GM18519 (cell line): ENCODE measurements around the gene CDIPT.
"Not testable (repeated sequence)": the region's sequence is repeated elsewhere in the genome, so short reads cannot be mapped to it uniquely, and the experiment has no call there.

Experiments used
- ATAC-seq: cut with Tn5 transposase; IDR thresholded peaks from one replicate; pipeline ENCODE4 v1.9.1; 2021; ENCODE audit warnings: mild to moderate bottlenecking, moderate library complexity; ENCODE audit not compliant: unreplicated experiment, low FRiP score

CDIPT gene

DNA sequence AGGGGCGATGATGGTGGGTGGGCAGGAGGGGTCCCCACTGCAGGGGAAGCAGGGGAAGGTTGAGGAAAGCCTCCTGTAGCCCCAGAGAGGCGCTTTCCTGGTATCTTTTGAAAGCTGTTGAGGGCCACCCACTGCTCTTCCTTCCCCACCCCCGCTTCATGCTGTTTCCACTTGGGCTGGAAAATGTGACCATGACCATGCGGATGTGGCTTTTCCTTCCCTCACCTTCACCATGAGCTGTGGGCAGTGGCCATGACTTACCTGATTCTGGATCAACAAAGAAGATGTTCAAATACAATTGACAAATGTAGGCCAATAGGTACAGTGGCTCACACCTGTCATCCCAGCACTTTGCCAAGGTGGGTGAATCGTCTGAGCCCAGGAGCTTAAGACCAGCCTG, 28.9 kb downstream of the CDIPT start:
- ATAC-seq: no peak

DNA sequence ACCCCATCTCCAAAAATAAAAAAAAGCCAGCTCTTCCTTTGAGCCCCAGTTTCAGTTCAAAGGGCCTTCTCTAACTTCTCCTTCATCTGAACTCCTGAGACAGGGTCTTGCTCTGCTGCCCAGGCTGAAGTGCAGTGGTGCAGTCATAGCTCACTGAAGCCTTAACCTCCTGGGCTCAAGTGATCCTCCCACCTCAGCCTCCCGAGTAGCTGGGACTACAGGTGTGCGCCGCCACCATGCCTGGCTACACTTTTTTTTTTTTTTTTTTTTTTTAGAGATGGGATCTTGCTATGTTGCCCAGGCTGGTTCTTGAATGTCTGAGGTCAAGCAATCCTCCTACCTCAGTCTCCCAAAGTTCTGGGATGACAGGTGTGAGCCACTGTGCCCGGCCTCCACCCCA, 29.8 kb downstream of the CDIPT start:
- not testable (repeated sequence) for ATAC-seq

DNA sequence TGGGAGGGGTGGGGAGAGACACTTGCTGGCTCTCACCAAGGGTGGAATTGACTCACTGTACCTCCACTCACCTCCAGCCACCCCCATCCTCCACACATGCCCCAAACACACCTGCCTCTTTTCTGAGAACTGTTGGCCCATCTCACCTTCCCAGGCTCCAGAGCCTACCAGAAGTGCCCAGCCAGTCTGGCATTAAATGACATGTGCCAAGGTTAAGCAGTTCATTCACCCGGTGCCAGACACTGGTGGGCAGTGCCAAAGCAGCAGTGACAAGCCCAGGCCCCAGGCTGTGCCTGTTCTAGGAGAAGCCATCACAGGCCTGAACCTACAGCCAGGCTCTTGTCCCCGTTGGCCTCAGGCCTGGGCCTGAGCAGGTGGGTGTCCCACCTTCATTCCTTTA, 31.5 kb downstream of the CDIPT start:
- no peak for ATAC-seq

DNA sequence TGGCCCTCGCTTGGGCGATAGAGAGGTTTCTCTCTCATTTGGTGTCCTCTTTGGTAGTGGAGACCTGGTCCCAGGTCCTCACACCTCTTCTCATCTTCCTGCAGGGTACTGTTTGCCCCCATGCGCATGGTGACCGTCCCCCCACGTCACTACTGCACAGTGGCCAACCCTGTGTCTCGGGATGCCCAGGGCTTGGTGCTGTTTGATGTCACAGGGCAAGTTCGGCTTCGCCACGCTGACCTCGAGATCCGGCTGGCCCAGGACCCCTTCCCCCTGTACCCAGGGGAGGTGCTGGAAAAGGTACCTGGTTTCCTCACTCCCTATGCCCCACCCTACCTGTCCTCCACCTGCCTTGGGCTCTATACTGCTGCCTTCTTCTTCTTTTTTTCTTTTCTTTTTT, 32.3 kb downstream of the CDIPT start:
- no peak for ATAC-seq

DNA sequence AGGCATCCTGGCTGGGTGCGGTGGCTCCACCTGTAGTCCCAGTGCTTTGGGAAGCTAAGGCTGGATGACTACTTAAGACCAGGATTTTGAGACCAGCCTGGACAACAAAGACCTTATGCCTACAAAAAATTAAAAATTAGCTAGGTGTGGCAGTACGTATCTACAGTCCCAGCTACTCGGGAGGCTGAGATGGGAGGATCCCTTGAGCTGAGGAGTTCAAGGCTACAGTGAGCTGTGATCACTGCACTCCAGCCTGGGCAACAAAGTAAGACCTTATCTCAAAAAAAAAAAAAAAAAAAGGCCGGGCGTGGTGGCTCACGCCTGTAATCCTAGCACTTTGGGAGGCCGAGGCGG, 36.7 kb downstream of the CDIPT start:
- ATAC-seq: no peak

DNA sequence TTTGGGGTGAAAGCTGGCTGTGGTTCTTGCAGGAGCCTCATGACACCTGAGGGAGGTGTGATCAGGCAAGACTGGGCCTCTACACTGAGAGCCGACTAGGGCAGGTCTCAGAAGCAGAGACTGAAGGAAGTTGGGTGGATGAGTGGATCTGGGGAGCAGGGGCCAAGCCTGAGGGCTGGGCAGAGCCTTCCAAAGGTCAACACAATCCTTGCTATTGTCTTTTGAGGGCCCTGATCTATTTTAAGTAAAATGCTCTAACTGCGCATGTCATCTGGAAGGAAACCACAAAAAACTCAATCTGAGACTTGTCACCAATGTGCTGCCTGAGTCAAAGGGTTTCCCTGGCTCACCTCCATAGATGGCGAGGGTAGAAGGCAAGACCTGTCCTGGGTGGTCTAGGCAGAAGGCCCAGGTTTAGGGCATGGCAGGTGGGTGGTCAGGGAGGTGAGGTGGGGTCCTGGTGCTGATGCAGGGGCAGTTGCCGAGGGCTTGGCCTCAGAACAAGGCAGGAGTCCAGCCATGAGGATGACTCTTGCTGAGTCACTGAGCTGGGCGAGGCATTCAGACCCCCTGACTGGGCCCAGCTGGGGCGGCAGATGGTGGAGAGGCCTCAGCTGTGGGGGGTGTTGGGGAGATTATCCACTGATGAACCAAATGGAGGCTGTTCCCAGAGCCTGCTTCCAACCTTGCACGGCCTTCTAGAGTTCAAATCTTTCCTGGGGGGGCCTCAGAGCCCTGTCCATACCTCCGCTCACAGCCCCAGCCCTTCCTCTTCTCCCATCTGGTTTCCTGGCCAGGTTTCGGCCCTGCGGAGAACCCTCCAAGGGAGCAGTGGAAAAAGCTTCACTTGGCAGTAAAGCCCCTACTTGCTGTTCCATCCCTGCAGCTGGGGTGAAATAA, 37.6 kb downstream of the CDIPT start:
- ATAC-seq: no peak

DNA sequence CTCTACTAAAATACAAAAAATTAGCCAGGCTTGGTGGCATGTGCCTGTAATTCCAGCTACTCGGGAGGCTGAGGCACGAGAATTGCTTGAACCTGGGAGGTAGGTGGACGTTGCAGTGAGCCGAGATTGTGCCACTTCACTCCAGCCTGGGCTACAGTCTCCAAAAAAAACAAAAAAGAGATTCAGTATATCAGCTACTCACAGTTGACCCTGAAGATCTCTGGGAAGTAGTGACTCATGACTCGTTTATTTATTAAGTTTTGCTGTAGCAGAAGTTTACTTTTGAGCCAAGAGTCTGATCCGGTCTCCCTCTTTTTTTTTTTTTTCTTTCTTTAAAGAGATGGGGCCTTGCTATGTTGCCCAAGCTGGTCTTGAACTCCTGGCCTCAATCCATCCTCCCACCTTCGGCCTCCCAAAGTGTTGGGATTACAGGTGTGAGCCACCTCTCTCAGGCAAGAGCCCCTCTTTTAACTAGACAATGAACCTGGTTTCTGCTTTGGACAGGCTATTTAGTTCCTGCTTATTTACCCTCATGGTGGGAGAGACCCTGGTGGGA, 38.4 kb downstream of the CDIPT start:
- no peak for ATAC-seq

DNA sequence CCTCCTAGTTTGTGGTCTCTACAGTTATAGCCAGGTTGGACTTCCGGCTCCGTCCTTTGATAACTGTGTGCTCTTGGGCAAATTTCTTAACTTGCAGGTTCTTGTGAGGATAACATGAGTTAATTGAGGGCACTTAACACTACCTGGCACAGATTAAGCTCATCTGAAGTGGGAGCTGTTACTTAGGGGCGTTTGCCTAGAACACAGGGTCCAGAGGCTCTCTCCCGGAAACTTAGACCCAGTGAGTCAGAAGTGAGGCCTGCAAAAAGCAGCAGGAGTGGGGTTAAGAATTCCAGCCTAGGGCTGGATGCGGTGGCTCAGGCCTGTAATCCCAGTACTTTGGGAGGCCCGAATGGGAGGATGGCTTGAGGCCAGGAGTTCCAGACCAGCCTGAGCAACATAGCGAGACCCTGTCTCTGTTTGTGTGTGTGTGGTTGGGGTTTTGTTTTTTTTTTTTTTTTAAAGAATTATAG, 41.3 kb downstream of the CDIPT start:
- ATAC-seq: no peak

DNA sequence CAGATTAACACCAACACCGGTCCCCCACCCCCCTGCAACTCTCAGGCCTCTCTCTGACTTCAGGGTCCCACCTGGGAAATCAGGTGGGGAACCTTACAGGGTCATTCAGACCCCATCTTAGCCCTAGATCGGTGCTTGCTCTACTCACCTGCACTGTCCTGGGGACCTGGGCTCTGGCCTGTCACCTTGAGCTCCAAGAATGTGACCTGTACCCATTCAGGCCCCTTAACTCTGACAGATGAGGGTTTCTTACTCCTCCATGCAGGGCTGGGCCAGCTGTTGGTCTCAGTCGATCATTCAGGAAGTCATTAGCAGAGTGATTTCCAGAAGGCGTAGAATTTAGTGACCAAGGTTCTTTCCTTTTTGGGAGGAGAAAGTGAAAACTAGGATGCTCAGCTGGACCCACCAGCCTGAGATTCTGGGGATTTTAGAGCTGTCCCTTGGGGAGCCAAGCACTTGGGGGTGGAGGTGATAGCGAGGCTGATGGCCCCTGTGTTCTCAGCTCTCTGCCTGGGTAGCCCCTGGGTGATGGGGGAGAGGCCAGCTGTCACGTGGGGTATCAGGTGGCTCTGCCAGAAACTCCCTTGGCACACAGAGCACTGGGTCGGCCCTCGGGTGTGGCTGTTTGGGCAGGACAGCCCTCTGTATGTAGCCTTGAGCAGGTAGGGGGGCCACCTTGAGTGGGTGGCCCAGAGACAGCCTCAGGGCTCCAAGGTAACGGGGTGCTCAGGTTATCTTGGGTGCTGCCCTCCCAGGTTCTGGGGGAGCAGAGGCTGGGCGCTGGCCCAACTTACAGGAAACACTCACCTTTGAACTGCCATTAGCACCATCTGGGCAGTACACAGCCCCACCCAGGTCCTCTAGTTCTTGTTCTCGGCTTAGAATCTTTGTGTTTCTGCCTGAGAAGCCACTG, 42.0 kb downstream of the CDIPT start:
- ATAC-seq: no peak

DNA sequence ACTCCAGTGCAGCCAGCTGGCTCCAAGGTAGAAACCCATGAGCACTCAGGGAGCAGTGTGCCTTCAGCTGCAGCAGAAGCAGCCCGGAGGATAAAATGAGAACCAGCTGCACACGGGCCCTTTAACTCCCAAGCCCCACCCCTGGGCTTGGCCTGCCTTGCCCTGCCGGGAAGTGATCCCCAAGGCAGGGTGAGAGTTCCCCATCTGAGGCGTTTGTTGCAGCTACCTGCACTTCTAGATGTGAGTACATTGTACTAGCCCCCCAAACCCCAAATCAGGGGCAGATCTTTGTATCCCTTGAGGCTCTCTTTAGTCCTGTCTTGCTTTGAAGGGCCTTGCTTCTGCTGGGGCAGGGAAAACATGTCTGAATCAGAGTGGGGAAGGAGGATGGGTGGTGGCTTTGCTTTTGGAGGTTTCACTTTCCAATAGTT, 42.7 kb downstream of the CDIPT start, which contains the start of gene MVP:
TSS of gene MVP (plus strand) at position 192 of the 431 bp plus-strand sequence. CDS start 10,088 bp downstream, outside the sequence.
- ATAC-seq: no peak

DNA sequence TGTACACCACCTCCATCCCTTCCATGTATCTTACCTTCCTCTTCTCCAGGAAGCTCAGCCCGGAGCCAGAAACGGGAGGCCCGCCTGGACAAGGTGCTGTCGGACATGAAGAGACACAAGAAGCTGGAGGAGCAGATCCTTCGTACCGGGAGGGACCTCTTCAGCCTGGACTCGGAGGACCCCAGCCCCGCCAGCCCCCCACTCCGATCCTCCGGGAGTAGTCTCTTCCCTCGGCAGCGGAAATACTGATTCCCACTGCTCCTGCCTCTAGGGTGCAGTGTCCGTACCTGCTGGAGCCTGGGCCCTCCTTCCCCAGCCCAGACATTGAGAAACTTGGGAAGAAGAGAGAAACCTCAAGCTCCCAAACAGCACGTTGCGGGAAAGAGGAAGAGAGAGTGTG, 43.5 kb downstream of the CDIPT start:
- ATAC-seq: no peak

DNA sequence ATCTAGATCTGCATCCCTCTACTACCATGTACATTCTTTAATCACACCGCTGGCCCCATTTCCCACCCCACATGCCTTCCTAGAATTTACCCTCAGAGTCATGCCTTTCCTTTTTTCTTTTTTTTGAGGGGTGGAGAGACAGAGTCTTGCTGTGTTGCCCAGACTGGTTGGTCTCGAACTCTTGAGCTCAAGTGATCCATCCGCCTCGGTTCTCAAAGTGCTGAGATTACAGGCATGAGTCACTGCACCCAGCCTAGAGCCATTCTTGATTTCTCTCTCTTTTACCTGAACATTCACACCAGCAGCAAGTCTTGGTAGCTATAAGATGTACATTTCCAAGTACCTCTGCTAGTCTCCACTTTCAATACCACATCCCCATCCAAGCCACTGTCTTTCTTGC, 44.9 kb downstream of the CDIPT start:
- ATAC-seq: no peak

DNA sequence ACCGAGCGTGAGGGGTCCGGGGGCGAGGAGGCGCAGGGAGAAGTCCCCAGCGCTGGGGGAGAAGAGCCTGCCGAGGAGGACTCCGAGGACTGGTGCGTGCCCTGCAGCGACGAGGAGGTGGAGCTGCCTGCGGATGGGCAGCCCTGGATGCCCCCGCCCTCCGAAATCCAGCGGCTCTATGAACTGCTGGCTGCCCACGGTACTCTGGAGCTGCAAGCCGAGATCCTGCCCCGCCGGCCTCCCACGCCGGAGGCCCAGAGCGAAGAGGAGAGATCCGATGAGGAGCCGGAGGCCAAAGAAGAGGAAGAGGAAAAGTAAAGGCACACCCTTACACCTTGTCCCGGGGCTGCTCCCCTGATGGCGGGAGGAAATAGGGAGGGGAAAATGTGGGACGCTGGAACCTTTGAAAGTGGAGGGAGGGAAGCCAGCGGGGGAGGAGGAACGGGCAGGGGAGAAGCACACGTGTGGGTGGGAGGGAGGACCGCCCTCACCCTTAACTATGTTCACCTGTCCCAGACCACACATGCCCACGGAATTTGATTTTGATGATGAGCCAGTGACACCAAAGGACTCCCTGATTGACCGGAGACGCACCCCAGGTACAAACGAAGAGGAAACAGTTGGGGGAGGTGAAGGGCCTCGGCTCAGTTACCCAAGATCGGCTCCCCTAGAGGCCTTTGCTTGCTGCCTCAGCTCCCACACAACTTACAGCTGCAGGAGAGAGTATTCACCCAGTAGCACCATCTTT, 46.2 kb downstream of the CDIPT start:
- ATAC-seq: no peak

DNA sequence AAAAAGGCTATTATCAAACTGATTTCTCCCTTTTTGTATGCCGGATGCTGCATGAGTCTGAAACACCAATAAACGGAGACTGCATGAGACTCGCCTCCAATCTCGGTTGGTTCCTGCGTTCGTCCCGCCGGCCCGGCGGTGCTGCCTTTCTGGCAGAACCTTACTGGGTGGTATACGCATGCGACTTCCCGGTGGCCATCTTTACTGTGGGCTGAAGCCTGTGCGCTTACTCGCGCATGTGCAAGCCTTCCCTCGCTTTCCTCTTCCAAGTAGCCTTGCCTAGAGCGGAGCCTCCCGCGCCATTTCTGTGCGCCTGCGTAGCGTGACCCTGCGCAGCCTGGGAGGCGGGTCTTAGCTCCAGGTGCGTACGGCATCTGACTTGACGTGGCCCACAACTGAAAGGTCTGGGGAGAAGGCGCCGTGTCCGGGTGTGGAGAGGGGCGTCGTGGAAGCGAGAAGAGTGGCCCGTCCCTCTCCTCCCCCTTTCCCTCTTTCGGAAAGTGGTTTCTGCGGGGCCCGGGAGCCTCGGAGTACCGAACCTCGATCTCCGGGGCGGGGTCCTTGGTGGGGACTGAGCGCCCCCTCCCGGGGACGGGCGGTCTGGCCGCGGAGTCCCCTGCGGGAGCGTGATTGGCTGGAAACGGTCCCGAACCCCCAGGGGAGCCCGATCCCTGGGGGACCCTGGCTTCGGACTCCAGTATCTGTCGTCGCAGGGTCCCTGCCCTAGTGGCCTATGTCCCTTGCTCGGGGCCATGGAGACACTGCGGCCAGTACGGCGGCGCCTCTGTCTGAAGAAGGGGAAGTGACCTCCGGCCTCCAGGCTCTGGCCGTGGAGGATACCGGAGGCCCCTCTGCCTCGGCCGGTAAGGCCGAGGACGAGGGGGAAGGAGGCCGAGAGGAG, 47.0 kb downstream of the CDIPT start, which contains the start of gene PAGR1:
TSS of gene PAGR1 (plus strand) at position 360 of the 901 bp plus-strand sequence. CDS start at position 734, 374 bp downstream.
- peak; percentile 50 for ATAC-seq

DNA sequence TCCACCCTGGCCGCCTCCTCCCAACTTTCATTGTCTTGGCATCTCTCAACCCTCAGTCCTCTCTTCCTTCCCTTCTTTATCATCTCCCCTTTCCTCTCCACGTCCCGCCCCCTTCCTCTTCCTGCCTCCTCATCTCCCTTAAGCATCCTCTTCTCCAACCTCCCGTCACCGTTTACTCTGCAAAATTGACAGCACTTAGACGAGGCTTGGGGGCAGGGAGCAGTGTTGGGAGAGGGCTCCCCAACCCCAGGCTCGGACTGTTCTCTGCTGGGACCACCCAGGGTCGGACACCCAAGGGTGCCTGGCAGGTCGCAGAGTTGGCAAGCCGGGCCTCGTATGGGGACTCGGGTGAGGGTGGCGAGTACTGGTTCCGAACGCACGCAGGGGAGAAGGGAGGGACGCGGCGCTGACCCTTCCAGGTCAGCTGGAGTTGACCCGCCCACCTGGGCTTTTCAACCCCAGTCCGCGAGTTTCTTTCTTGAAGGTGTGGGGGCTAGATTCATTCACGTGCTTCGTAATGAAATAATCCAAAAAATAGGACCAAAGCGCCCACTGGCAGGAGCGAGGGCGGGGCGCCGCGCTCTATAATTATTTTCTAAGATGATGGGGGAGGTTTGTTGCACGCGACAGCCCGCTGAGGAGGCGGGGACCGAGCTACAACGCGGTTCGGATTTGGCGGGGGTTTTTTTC, 47.8 kb downstream of the CDIPT start:
- no peak for ATAC-seq

DNA sequence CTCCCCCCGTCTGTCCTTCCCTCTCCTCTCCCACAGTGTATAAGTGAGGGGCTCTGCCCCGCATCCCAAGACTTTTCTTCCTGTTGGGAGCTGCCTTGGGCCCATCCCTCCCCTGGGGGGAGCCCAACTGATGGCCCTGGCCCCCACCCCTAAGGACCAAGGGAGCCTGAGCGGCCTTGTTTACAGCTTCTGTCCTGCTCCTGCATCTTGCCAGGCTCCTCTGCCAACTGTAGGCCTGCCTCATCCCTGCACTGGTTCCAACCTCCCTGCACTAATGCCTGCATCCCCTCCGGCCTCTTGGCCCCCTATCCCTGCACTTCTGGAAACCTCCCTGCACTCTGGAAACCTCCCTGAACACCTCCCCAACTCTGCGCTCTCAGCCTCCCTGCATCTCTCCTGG, 48.4 kb downstream of the CDIPT start:
- ATAC-seq: no peak

DNA sequence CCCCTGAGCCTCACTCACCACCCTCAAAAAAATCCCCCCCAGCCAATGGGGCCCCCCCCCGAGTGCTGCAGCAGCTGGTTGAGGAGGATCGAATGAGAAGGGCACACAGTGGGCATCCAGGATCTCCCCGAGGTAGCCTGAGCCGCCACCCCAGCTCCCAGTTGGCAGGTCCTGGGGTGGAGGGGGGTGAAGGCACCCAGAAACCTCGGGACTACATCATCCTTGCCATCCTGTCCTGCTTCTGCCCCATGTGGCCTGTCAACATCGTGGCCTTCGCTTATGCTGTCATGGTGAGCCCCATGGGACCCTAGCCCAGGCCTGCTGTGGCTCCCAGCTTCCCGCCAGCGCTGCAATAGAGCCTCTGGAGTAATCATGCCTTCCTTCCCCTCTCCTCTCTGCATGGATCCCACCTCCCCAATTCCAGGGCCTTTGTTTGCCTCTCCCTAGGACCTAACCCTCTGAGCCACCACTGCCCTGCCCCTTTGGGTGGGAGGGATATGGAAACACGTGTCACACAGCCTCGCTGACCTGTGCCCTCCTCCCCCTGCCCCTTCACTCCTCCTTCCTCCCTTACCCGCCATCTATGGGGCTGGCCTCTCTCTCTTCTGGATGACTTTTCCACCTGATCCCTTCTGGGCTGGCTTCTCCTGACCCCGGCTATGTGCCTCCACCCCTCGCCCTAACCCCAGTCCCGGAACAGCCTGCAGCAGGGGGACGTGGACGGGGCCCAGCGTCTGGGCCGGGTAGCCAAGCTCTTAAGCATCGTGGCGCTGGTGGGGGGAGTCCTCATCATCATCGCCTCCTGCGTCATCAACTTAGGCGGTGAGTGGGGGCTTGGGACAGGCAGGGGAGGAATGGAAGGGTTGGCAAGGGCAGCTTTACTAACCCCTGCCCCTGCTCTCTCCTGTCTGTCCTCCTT, 49.1 kb downstream of the CDIPT start:
- ATAC-seq: no peak
